ENCODE measurements around the gene CXCR6. TPM values are rescaled to one million over a fixed set of nuclear protein-coding genes. Genes with fewer than 3 reads are reported as not detected.

The CXCR6 gene
- total and polyA plus RNA-seq, 2 of the 8 experiments (the other 6 are each of a cell fraction or from before 2014, with no cell fraction given), result not detected

DNA sequence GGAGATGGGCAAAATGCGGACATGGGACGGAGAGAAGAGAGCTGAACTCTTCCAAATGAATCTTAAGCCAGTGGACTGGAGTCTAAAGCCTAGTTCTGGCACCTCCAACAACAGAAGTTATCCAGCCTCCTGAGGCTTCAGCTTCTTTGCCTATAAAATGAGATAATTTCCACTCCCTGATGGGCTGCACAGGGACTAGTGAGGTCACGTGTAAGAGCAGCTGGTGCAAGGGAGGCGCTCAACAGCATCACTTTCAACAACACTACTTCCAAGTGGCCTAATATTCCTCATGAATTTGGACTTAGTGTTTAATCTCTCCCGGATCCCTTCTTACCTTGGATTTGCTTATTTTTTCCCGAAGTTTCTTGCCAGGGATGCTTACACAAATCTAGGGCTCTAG, 8.7 kb downstream of the CXCR6 start (continued):
- TF ChIP-seq CHD2 (IDR thresholded peaks at IDR 0.05; ENCODE audit: low read length), result no peak
- no peak for TF ChIP-seq JUN (IDR thresholded peaks at IDR 0.05; ENCODE audit: low read depth, low read length)
- TF ChIP-seq BCL11A (IDR thresholded peaks at IDR 0.05; ENCODE audit: low read depth in 2 of 2, low read length in 2 of 2), result no peak
- TF ChIP-seq TAF7 (optimal IDR thresholded peaks at IDR 0.05; ENCODE audit: borderline replicate concordance, low read depth, low read length), result no peak
